Measurements from ENCODE around the gene GAGE13.
"Not testable (repeated sequence)": the region's sequence is repeated elsewhere in the genome, so short reads cannot be mapped to it uniquely, and the experiment has no call there.

DNA sequence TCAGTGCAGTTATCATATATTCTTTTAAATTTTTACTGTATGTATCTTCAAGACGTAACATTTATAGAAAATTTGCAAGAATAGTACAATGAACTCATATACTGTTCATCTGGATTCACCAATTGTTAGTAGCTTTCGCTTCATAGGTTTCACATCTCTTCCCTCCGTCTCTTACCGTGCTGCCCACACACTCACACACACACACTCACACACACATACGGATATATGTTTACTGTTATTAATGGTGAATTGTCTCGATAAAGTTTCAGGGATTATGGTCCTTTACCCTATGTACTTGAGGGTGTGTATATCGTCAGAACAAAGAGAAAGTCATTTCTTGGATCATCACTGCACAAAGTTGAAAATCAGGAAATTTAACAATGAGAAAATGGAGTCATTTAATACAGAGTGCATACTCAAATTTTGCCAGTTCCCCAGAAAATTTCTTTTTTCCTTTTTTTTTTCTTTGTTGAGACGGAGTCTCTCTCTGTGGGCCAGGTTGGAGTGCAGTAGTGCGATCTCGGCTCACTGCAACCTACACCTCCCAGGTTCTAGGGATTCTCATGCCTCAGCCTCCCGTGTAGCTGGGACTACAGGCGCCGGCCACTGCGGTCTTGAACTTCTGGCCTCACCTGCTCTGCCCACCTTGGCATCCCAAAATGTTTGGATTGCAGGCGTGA is 13.3 kb downstream of the GAGE13 start:
- TF ChIP-seq CTCF (optimal IDR thresholded peaks at IDR 0.05 in 1 of 3, IDR thresholded peaks at IDR 0.05 in 1 of 3, conservative IDR thresholded peaks at IDR 0.05 in 1 of 3; ENCODE audit: extremely low read depth in 1 of 3, insufficient read depth in 2 of 3, low read length in 3 of 3); EZH2 (IDR thresholded peaks at IDR 0.05; ENCODE audit: low read length): not testable (repeated sequence)
